ENCODE data around the gene ZFTA. TPM values are rescaled to one million over a fixed set of nuclear protein-coding genes. Genes with fewer than 3 reads are reported as not detected.
"Not testable (repeated sequence)": the region's sequence is repeated elsewhere in the genome, so short reads cannot be mapped to it uniquely, and the experiment has no call there.

ZFTA gene
- total RNA-seq (2014; rRNA removed; shearing (Covaris generic); ENCODE audit: low replicate concordance): 5.1 and 8.6 TPM in 2 replicates

GRCh38 chr11:63768237-63769041 is at the start of gene ZFTA:
TSS of gene ZFTA (minus strand) at chr11:63768775. CDS start at chr11:63768622, 153 bp downstream.
- Histone ChIP-seq H3K27me3 (no peaks in the 10 kb centered on the region), H3K9me3 (no peaks in the 10 kb centered on the region), H3K36me3 (no peaks in the 10 kb centered on the region), H3K4me3 (peak within 1 kb of the TSS; percentile 61)
- DNase-seq: peak; percentile 70

- no peak overlapping the region for H3K4me3 ChIP-seq
- H3K36me3 ChIP-seq: peaks cover 68% of the 10 kb centered on the region
- no peaks in the 10 kb centered on the region for H3K9me3 ChIP-seq
- no peak for DNase-seq
- H3K27me3 ChIP-seq: no peaks in the 10 kb centered on the region
Observed at GRCh38 chr11:63817758-63818498, 49.4 kb upstream of the ZFTA start.

GRCh38 chr11:63816732-63817131 is 48.2 kb upstream of the ZFTA start:
- peaks cover 61% of the 10 kb centered on the region for H3K36me3 ChIP-seq
- H3K9me3 ChIP-seq: no peaks in the 10 kb centered on the region
- DNase-seq: no peak
- H3K4me3 ChIP-seq: no peak overlapping the region
- no peaks in the 10 kb centered on the region for H3K27me3 ChIP-seq

GRCh38 chr11:63816166-63816565 is 47.6 kb upstream of the ZFTA start:
- Histone ChIP-seq H3K4me3 (no peak overlapping the region), H3K27me3 (no peaks in the 10 kb centered on the region), H3K36me3 (peaks cover 55% of the 10 kb centered on the region), H3K9me3 (no peaks in the 10 kb centered on the region)
- DNase-seq: no peak

- no peak for DNase-seq
- H3K9me3 ChIP-seq: no peaks in the 10 kb centered on the region
- H3K4me3 ChIP-seq: peak overlapping the region; percentile 94
- no peaks in the 10 kb centered on the region for H3K27me3 ChIP-seq
- peaks cover 44% of the 10 kb centered on the region for H3K36me3 ChIP-seq
Observed at GRCh38 chr11:63814383-63814736, 45.8 kb upstream of the ZFTA start.

- peak; percentile 62 for DNase-seq
- H3K36me3 ChIP-seq: peaks cover 41% of the 10 kb centered on the region
Observed at GRCh38 chr11:63813563-63814382, 45.2 kb upstream of the ZFTA start.

GRCh38 chr11:63813035-63813562 is 44.5 kb upstream of the ZFTA start, which contains the start of gene SPINDOC:
TSS of gene SPINDOC (plus strand) at chr11:63813456. CDS start at chr11:63813687, 231 bp downstream.
- H3K9me3 ChIP-seq: no peaks in the 10 kb centered on the region
- peaks cover 35% of the 10 kb centered on the region for H3K36me3 ChIP-seq
- no peaks in the 10 kb centered on the region for H3K27me3 ChIP-seq
- peak within 1 kb of the TSS; percentile 94 for H3K4me3 ChIP-seq
- DNase-seq: peak; percentile 81

More at GRCh38 chr11:63813563-63814382, 45.2 kb upstream of the ZFTA start:
- no peaks in the 10 kb centered on the region for H3K9me3 ChIP-seq
- no peaks in the 10 kb centered on the region for H3K27me3 ChIP-seq
- H3K4me3 ChIP-seq: peak overlapping the region; percentile 94

GRCh38 chr11:63811522-63811921 is 42.9 kb upstream of the ZFTA start:
- no peak for DNase-seq

GRCh38 chr11:63810383-63810782 is 41.8 kb upstream of the ZFTA start:
- not testable (repeated sequence) for H3K9me3 ChIP-seq, DNase-seq, H3K4me3 ChIP-seq, H3K27me3 ChIP-seq, H3K36me3 ChIP-seq

More at GRCh38 chr11:63811522-63811921, 42.9 kb upstream of the ZFTA start:
- Histone ChIP-seq H3K36me3 (peaks cover 19% of the 10 kb centered on the region), H3K27me3 (no peaks in the 10 kb centered on the region), H3K9me3 (no peaks in the 10 kb centered on the region), H3K4me3 (no peak overlapping the region)

GRCh38 chr11:63805844-63806415 is 37.4 kb upstream of the ZFTA start:
- H3K27me3 ChIP-seq: no peaks in the 10 kb centered on the region
- DNase-seq: no peak
- no peak overlapping the region for H3K4me3 ChIP-seq
- H3K36me3 ChIP-seq: no peaks in the 10 kb centered on the region
- H3K9me3 ChIP-seq: no peaks in the 10 kb centered on the region

- H3K27me3 ChIP-seq: no peaks in the 10 kb centered on the region
- H3K4me3 ChIP-seq: no peak overlapping the region
- no peaks in the 10 kb centered on the region for H3K36me3 ChIP-seq
- DNase-seq: no peak
- no peaks in the 10 kb centered on the region for H3K9me3 ChIP-seq
Observed at GRCh38 chr11:63804259-63804658, 35.7 kb upstream of the ZFTA start.

- Histone ChIP-seq H3K27me3 (no peaks in the 10 kb centered on the region), H3K4me3 (no peak overlapping the region), H3K36me3 (no peaks in the 10 kb centered on the region), H3K9me3 (no peaks in the 10 kb centered on the region)
- DNase-seq: peak; percentile 83
Observed at GRCh38 chr11:63802637-63803414, 34.3 kb upstream of the ZFTA start.

- no peak overlapping the region for H3K4me3 ChIP-seq
- no peaks in the 10 kb centered on the region for H3K27me3 ChIP-seq
- DNase-seq: no peak
- no peaks in the 10 kb centered on the region for H3K36me3 ChIP-seq
- H3K9me3 ChIP-seq: no peaks in the 10 kb centered on the region
Observed at GRCh38 chr11:63800921-63801320, 32.3 kb upstream of the ZFTA start.

- Histone ChIP-seq H3K27me3 (no peaks in the 10 kb centered on the region), H3K9me3 (peaks cover 5% of the 10 kb centered on the region; the same call in 1 of the 2 replicates), H3K36me3 (no peaks in the 10 kb centered on the region), H3K4me3 (no peak overlapping the region)
- DNase-seq: no peak
Observed at GRCh38 chr11:63795066-63795465, 26.5 kb upstream of the ZFTA start.

GRCh38 chr11:63793161-63793560 is 24.6 kb upstream of the ZFTA start:
- Histone ChIP-seq H3K27me3 (no peaks in the 10 kb centered on the region), H3K36me3 (no peaks in the 10 kb centered on the region), H3K4me3 (no peak overlapping the region), H3K9me3 (peaks cover 5% of the 10 kb centered on the region; the same call in 1 of the 2 replicates)
- no peak for DNase-seq
